Skeletal muscle cell (primary cell): ENCODE results near the gene RFC2.
"Not testable (repeated sequence)": the region's sequence is repeated elsewhere in the genome, so short reads cannot be mapped to it uniquely, and the experiment has no call there.

Experiments used
- DNase-seq: peaks from one replicate; pipeline ENCODE4 v3.0.0-alpha.2; 2010; ENCODE audit warnings: low read depth
- H3K4me3 ChIP-seq: 2 replicates; pipeline ENCODE4 v1.5.1; 2011; ENCODE audit warnings: low read depth, mild to moderate bottlenecking, control low read depth, low read length, moderate library complexity

Gene RFC2

GRCh38 chr7:74254858-74255379, 720 bp upstream of the RFC2 start:
- H3K4me3 ChIP-seq, result peak overlapping the region; percentile 78
- no peak for DNase-seq

GRCh38 chr7:74253835-74254128, 417 bp downstream of the RFC2 start:
- DNase-seq, result no peak
- H3K4me3 ChIP-seq, result peak overlapping the region; percentile 78

- DNase-seq, result no peak
- H3K4me3 ChIP-seq, result peak overlapping the region; percentile 78
These were observed 868 bp downstream of the RFC2 start for GRCh38 chr7:74253331-74253730.

GRCh38 chr7:74252893-74253292, 1.3 kb downstream of the RFC2 start:
- no peak for DNase-seq
- H3K4me3 ChIP-seq, result no peak overlapping the region

- not testable (repeated sequence) for DNase-seq, H3K4me3 ChIP-seq
These were observed 5.1 kb downstream of the RFC2 start for GRCh38 chr7:74249058-74249457.

GRCh38 chr7:74248156-74248555, 6.0 kb downstream of the RFC2 start:
- no peak for DNase-seq
- no peak overlapping the region for H3K4me3 ChIP-seq

- no peak overlapping the region for H3K4me3 ChIP-seq
- no peak for DNase-seq
These were observed 7.7 kb downstream of the RFC2 start for GRCh38 chr7:74246497-74246896.

- no peak for DNase-seq
- H3K4me3 ChIP-seq, result no peak overlapping the region
These were observed 12.1 kb downstream of the RFC2 start for GRCh38 chr7:74242122-74242443.

- DNase-seq, result no peak
- H3K4me3 ChIP-seq, result no peak overlapping the region
These were observed 13.7 kb downstream of the RFC2 start for GRCh38 chr7:74240482-74240881.

- no peak for DNase-seq
- no peak overlapping the region for H3K4me3 ChIP-seq
These were observed 17.9 kb downstream of the RFC2 start for GRCh38 chr7:74236284-74236683.

- H3K4me3 ChIP-seq, result no peak overlapping the region
- no peak for DNase-seq
These were observed 18.5 kb downstream of the RFC2 start for GRCh38 chr7:74235518-74236268.

GRCh38 chr7:74233655-74234285, 20.4 kb downstream of the RFC2 start:
- no peak overlapping the region for H3K4me3 ChIP-seq
- DNase-seq, result no peak

- H3K4me3 ChIP-seq, result no peak overlapping the region
- no peak for DNase-seq
These were observed 23.0 kb downstream of the RFC2 start for GRCh38 chr7:74231232-74231590.

- no peak overlapping the region for H3K4me3 ChIP-seq
- DNase-seq, result no peak
These were observed 23.6 kb downstream of the RFC2 start for GRCh38 chr7:74230446-74231231.

GRCh38 chr7:74228951-74229900, 25.0 kb downstream of the RFC2 start:
- H3K4me3 ChIP-seq, result no peak overlapping the region
- no peak for DNase-seq

- H3K4me3 ChIP-seq, result no peak overlapping the region
- DNase-seq, result no peak
These were observed 27.6 kb downstream of the RFC2 start for GRCh38 chr7:74226633-74227032.

GRCh38 chr7:74225400-74225799, 28.8 kb downstream of the RFC2 start:
- no peak overlapping the region for H3K4me3 ChIP-seq
- no peak for DNase-seq

GRCh38 chr7:74224907-74225306, 29.3 kb downstream of the RFC2 start:
- DNase-seq, H3K4me3 ChIP-seq: not testable (repeated sequence)

GRCh38 chr7:74224511-74224832, 29.7 kb downstream of the RFC2 start:
- H3K4me3 ChIP-seq, result no peak overlapping the region
- no peak for DNase-seq
